Stimulated activated CD4-positive, alpha-beta T cell treated with anti-CD3 and anti-CD28 coated beads, Interleukin-2, amount 100 ng/mL, for 24 hours (primary cell): Measurements from ENCODE around the gene PPP1R10.

Experiments used
- DNase-seq, 2 donors: peaks; one replicate each; pipeline ENCODE4 v3.0.0-alpha.2; 2020

PPP1R10 gene

GRCh38 chr6:30555816-30556065 lies 61.3 kb downstream of the PPP1R10 start:
- DNase-seq = no peak

DNA sequence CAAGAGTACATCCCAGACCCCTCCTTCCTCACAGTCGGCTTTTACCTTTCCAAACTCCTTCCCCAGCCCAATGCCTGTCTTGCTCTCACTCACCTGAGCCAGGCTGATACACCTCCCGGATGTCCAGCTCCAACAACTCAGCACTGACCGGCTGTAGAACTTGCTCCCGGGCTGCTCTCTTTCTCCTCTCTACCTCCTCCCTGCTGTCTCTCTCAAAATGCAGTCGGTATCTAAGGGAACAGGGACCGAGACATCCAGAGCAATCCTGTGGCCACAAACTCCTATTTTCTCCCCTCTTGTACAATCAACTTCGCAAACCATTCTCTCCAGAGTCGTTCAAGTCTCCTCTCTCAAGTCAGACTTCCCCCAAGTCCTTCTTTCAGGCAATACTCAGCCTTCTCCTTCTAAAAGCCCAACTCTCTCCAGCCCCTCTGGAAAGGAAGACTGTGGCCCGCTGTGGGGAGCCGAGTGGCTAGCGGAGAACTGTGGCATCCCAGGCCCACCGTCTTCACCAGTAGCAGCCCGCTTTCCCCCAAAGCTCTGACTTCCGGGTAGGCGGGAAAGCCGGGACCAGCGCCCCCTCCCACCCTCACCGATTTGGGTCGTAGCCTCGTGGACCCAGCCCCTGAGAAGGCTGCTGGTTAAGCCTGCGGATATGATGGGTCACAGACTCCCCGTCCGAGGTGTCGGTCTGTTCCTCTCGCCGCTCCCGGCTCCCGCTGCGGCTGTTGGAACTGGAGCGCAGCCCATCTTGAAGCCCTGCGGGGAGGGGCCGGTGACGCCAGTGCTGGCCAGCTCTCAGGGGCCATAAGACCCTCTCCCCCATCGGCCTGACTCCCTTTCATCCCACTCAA lies 61.9 kb downstream of the PPP1R10 start:
- DNase-seq = no peak

DNA sequence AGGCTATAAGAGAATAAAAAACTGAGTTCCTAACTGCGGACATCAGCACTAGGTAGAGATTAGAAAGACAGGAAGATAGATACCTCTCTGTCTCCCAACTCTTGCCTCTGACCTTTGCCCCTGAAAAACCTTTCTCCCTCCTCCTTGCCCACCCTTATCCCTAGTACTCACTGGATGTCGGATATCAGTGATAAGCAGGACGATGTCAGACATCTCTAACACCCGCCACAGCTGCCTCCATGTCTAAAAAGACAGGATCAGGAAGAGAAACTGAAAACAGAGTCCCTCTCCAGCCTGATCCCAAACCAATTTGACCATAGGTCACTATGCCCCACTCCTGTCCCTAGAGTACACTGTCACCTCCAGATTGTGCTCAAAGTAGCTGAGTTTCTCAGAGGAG lies 62.6 kb downstream of the PPP1R10 start:
- no peak for DNase-seq
